ENCODE results near the gene CAMTA1.

GRCh38 chr1:7638078-7638477 lies 852.8 kb downstream of the CAMTA1 start:
- TF ChIP-seq ELF4 (IDR thresholded peaks at IDR 0.05) (no peak), SUZ12 (IDR thresholded peaks at IDR 0.05) (no peak), SP1 (IDR thresholded peaks at IDR 0.05) (no peak), NFRKB (IDR thresholded peaks at IDR 0.05) (no peak), BHLHE40 (IDR thresholded peaks at IDR 0.05; ENCODE audit: borderline replicate concordance) (no peak), FOXA1 (IDR thresholded peaks at IDR 0.05) (no peak)
